GM12801 (cell line): ENCODE measurements around the gene ASPRV1.

Experiments
- CTCF ChIP-seq: IDR thresholded peaks from one replicate; pipeline ENCODE4 v1.5.1; 2011; ENCODE audit warnings: control low read depth; ENCODE audit not compliant: insufficient read length; ENCODE audit errors: extremely low read depth

ASPRV1 gene

DNA sequence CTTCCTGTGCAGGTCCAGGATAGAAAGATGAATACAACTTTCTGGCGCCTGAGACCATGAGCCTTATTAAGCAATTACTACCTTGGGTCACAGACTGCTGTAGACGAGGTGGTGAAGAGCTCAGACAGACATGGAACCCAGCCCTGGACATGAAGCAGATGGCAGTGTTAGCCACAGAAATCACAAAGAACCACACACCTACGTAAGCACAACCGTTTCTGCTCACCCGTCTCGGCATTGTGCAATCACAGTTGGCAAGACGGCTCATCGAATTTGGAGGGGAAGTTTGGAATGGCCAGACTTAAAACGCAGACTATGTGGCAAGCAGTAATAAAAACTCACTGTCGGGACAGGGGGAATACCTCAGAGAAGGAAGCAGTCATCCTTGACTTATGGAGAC is 24.3 kb upstream of the ASPRV1 start:
- TF ChIP-seq CTCF, result no peak

DNA sequence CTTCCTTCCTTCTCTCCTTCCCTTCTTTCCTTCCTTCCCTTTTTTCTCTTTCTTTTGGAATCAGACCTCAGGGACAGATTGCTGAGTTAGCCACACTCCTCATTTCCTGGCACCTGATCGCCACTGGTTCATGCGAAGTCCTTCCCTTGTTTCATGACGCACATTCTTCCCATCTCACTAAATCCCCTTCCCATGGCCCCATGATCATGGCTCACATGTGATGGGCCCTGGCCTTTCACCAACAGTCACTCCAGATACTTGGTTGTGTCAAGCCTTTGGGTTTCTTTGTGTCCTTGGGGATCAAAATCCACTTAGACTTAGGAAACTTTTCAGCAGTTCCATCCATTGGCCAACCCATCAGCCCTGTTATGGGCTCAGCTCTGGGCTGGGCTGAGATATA is 23.8 kb upstream of the ASPRV1 start:
- TF ChIP-seq CTCF, result no peak

- TF ChIP-seq CTCF, result no peak
These were observed 22.0 kb upstream of the ASPRV1 start for GRCh38 chr2:69983392-69983966.

DNA sequence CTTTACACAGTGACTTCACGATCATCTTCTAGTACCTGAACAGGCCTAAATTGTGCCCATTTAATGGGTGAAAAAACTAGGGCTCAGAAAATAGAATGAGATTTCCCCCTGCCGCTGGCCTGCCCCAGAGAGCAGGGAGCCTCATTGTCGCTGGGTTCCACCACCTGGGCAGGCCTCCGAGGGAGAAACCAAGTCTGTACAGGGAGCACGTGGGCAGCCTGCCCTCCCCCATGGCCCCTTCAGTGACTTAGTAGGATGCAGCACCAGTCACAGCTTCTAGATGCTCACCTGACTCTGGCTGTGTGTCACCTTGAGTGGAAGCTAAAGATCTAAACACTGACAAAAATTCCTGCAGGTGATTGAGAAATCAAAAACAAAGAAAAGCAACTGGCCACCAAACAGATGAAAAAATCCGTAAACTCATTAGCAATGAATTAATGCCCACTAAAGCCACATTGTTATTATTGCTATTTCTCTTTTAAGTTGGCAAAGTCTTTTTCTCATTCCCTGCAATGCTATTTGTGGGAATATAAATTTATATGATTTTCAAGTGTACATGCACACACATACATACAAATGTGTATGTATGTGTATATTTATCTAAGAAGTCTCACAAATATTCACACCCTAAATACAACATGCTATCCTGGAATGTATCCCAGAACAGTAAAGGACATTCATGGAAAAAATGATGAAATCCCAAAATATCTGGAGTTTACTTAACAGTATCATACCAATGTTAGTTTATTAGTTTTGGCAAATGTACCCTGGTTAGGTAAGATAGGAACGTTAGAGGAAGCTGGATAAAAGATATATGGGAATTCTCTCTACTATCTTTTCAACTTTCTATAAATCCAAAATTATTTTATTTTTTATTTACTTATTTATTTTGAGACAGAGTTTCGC is 18.7 kb upstream of the ASPRV1 start:
- no peak for TF ChIP-seq CTCF

GRCh38 chr2:69977906-69978482 is 16.6 kb upstream of the ASPRV1 start:
- no peak for TF ChIP-seq CTCF

DNA sequence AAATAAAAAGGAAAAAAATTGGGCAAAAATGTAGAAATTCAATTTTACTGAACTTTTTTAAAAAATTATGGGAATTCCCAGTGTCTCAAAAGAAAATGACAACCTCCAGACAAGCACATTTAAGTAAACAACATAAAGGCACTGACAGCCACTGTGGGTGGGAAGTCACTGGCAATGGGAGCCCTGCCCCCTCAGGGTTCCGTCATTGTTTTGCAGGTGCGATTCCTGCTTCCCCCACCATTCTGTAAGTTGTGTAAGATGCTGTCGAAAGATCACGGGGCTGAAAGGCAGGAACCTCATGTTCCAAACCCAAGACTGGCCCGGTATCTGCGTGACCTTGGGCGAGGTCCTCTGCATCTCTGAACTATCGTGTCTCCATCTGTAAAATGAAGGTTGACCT is 15.8 kb upstream of the ASPRV1 start:
- TF ChIP-seq CTCF, result no peak

- TF ChIP-seq CTCF, result no peak
These were observed 14.5 kb upstream of the ASPRV1 start for GRCh38 chr2:69975853-69976462.
